DMS 273 treated with DMSO at 0.1 percent for 48 hours (cell line): ENCODE measurements around the gene SSH2.
A peak's percentile ranks its signal among the peaks of the same experiment; 100 is the strongest.
"Not testable (repeated sequence)": the region's sequence is repeated elsewhere in the genome, so short reads cannot be mapped to it uniquely, and the experiment has no call there.

Source experiments
- DNase-seq: peaks from one replicate; lab custom pipeline; 2025; lab: John Stamatoyannopoulos, UW

Gene SSH2

GRCh38 chr17:29929533-29930408 lies at the start of gene SSH2:
Gene SSH2 (minus strand): TSS chr17:29930228. CDS start chr17:29930000, 228 bp downstream.
- DNase-seq, result peak; percentile 86

- DNase-seq, result peak; percentile 28
Measured at GRCh38 chr17:29977836-29978235, 47.8 kb upstream of the SSH2 start.

GRCh38 chr17:29973005-29973404 lies 43.0 kb upstream of the SSH2 start:
- no peak for DNase-seq

GRCh38 chr17:29972277-29972676 lies 42.2 kb upstream of the SSH2 start:
- no peak for DNase-seq

- no peak for DNase-seq
Measured at GRCh38 chr17:29968271-29968670, 38.2 kb upstream of the SSH2 start.

- DNase-seq, result no peak
Measured at GRCh38 chr17:29962656-29963055, 32.6 kb upstream of the SSH2 start.

GRCh38 chr17:29959658-29960337 lies 29.8 kb upstream of the SSH2 start:
- DNase-seq, result no peak

GRCh38 chr17:29958947-29959657 lies 29.1 kb upstream of the SSH2 start:
- no peak for DNase-seq

GRCh38 chr17:29957488-29957887 lies 27.5 kb upstream of the SSH2 start:
- DNase-seq, result not testable (repeated sequence)

- no peak for DNase-seq
Measured at GRCh38 chr17:29956225-29956624, 26.2 kb upstream of the SSH2 start.

GRCh38 chr17:29954405-29954804 lies 24.4 kb upstream of the SSH2 start:
- no peak for DNase-seq

GRCh38 chr17:29949696-29950095 lies 19.7 kb upstream of the SSH2 start:
- peak; percentile 17 for DNase-seq

GRCh38 chr17:29948448-29949215 lies 18.6 kb upstream of the SSH2 start:
- no peak for DNase-seq

- no peak for DNase-seq
Measured at GRCh38 chr17:29945281-29945680, 15.3 kb upstream of the SSH2 start.

- no peak for DNase-seq
Measured at GRCh38 chr17:29941334-29941733, 11.3 kb upstream of the SSH2 start, which contains the start of gene EFCAB5. Gene EFCAB5 (plus strand): TSS chr17:29941634. CDS start chr17:29941797, 163 bp downstream.

- DNase-seq, result no peak
Measured at GRCh38 chr17:29936724-29937123, 6.7 kb upstream of the SSH2 start.

GRCh38 chr17:29935909-29936308 lies 5.9 kb upstream of the SSH2 start:
- DNase-seq, result not testable (repeated sequence)

GRCh38 chr17:29933379-29933778 lies 3.4 kb upstream of the SSH2 start:
- DNase-seq, result no peak

- peak; percentile 88 for DNase-seq
Measured at GRCh38 chr17:29931231-29931932, 1.4 kb upstream of the SSH2 start.

GRCh38 chr17:29930409-29931010 lies 482 bp upstream of the SSH2 start:
- DNase-seq, result no peak
